ENCODE measurements around the gene P2RY12.

The P2RY12 gene

DNA sequence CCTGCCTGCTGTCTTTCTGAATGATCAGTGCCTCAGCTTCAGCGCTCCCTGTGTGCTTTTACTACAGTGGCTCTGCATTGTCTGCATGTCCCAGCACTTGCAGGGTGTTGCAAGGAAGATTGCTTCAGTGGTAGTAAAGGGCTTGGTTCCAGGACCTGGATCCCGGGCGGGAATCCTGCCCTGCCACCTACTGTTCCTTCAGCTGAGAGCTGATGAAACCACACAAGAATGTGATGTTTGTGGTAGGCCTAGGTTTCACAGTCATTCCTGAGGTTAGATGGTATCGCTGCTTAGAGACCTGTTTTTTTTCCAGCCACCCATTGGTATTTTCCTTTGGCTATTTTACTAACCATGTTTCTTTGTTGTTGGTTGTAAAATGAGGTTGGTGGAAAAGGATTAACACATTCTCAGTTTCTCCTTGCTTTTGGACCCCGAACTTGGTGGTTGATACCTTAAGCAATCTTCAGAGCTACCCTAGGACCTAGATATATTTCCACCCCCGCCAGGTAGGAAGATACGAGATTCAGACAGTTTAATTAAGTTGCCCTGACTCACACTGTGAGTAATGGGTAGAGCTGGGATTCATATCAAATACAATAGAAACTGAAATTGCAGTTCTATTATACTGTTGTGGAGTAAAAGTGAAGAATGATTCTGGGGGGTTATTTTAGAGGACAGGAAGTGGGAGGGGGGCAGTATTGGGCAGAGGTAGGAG is 79.3 kb downstream of the P2RY12 start:
- DNase-seq: no peak

GRCh38 chr3:151303751-151304150 is 80.8 kb downstream of the P2RY12 start:
- DNase-seq: no peak

- no peak for DNase-seq
Observed at GRCh38 chr3:151301787-151302186, 82.8 kb downstream of the P2RY12 start.

GRCh38 chr3:151300539-151300938 is 84.0 kb downstream of the P2RY12 start:
- DNase-seq: no peak

GRCh38 chr3:151299006-151299405 is 85.5 kb downstream of the P2RY12 start:
- DNase-seq: no peak

- DNase-seq: no peak
Observed at GRCh38 chr3:151297429-151297828, 87.1 kb downstream of the P2RY12 start.

GRCh38 chr3:151296226-151296625 is 88.3 kb downstream of the P2RY12 start:
- no peak for DNase-seq

DNA sequence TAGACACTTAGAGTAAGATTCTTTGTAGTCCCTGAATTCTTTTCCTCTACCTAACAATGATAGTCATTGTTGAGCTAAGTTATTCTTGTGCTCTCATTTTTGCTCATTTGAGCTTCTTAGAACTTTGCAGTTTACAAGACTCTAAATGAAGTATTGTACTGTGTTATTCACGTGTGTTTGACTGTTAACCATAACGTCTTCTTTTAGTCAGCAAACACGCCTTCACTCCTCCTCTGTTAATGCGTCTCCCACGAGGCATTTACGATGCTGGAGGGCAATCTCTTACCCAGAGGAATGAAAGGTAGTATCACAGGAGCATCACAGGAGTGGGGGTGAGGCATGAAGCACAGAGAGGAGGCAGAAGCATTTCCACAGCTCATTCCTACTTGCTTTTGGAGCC is 91.4 kb downstream of the P2RY12 start:
- no peak for DNase-seq

- DNase-seq: no peak
Observed at GRCh38 chr3:151290673-151291072, 93.9 kb downstream of the P2RY12 start.

DNA sequence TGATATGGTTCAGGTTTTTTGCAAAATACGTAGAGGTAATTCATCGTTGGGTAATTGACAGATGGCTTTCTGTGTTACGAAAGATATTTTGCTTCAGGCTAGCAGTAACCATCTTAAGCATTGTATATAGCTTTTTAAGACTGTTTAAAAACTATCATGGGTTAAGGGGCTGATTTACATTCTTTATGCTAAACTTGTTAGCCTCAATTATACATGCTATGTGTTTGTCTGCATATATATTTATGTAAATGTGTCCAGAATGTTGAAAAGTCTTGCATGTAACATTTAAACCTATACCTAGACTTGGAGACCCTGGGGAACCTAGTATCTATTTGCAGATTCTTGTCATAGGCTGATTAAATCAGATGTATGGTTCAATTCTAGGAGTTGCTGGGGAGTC is 95.1 kb downstream of the P2RY12 start:
- DNase-seq: no peak

Data from retina (tissue), 1 donor.